NOMO-1 treated with DMSO at 0.1 percent for 48 hours (cell line): ENCODE data around the gene EEIG2.
"Not testable (repeated sequence)": the region's sequence is repeated elsewhere in the genome, so short reads cannot be mapped to it uniquely, and the experiment has no call there.

Source experiments
- DNase-seq: peaks from one replicate; lab custom pipeline; 2025; ENCODE audit not compliant: unreplicated experiment; lab: John Stamatoyannopoulos, UW

EEIG2 gene

GRCh38 chr1:108547493-108547892, 12.4 kb upstream of the EEIG2 start:
- DNase-seq, result not testable (repeated sequence)

- DNase-seq, result peak; percentile 94
Measured at GRCh38 chr1:108551137-108551862, 8.6 kb upstream of the EEIG2 start.

GRCh38 chr1:108553905-108554304, 6.0 kb upstream of the EEIG2 start:
- no peak for DNase-seq

- peak; percentile 49 for DNase-seq
Measured at GRCh38 chr1:108554682-108555427, 5.0 kb upstream of the EEIG2 start.

- no peak for DNase-seq
Measured at GRCh38 chr1:108556066-108556465, 3.8 kb upstream of the EEIG2 start.

- DNase-seq, result peak; percentile 60
Measured at GRCh38 chr1:108556499-108556898, 3.4 kb upstream of the EEIG2 start.

- DNase-seq, result peak; percentile 59
Measured at GRCh38 chr1:108557296-108557695, 2.6 kb upstream of the EEIG2 start.

- DNase-seq, result no peak
Measured at GRCh38 chr1:108560189-108560873, 431 bp downstream of the EEIG2 start.

GRCh38 chr1:108560874-108561459, 1.1 kb downstream of the EEIG2 start:
- DNase-seq, result peak; percentile 84

- peak; percentile 81 for DNase-seq
Measured at GRCh38 chr1:108561689-108562326, 1.9 kb downstream of the EEIG2 start.

GRCh38 chr1:108563808-108564207, 3.9 kb downstream of the EEIG2 start:
- DNase-seq, result no peak

GRCh38 chr1:108565081-108565480, 5.2 kb downstream of the EEIG2 start:
- no peak for DNase-seq

- DNase-seq, result no peak
Measured at GRCh38 chr1:108565512-108565911, 5.6 kb downstream of the EEIG2 start.

- DNase-seq, result no peak
Measured at GRCh38 chr1:108568589-108568988, 8.7 kb downstream of the EEIG2 start.

GRCh38 chr1:108569097-108569728, 9.3 kb downstream of the EEIG2 start:
- no peak for DNase-seq

GRCh38 chr1:108570128-108570527, 10.2 kb downstream of the EEIG2 start:
- peak; percentile 60 for DNase-seq

GRCh38 chr1:108570998-108571401, 11.1 kb downstream of the EEIG2 start:
- DNase-seq, result no peak

- no peak for DNase-seq
Measured at GRCh38 chr1:108572182-108572581, 12.3 kb downstream of the EEIG2 start.

GRCh38 chr1:108573183-108573582, 13.3 kb downstream of the EEIG2 start:
- no peak for DNase-seq

- DNase-seq, result no peak
Measured at GRCh38 chr1:108574008-108574407, 14.1 kb downstream of the EEIG2 start.

- DNase-seq, result no peak
Measured at GRCh38 chr1:108575375-108575774, 15.5 kb downstream of the EEIG2 start.
